GM10248 (cell line): ENCODE data around the gene ARHGAP22.
A peak's percentile ranks its signal among the peaks of the same experiment; 100 is the strongest.

Experiments used
- CTCF ChIA-PET: fragments of 300-600 bp; sonication (Branson Sonifier 250); formaldehyde crosslinking; extraction: SDS; loops from one replicate; lab custom pipeline; 2021; ENCODE audit warnings: antibody characterized with exemption; lab: Yijun Ruan, JAX
- POLR2A ChIA-PET: fragments of 350-650 bp; sonication (Branson Sonifier 250); formaldehyde crosslinking; extraction: SDS; loops from one replicate; lab custom pipeline; 2020; ENCODE audit warnings: antibody characterized with exemption; lab: Yijun Ruan, JAX
- DNase-seq: peaks from one replicate; pipeline ENCODE4 v3.0.0; 2012; ENCODE audit errors: extremely low spot score
- CTCF ChIP-seq: IDR thresholded peaks from 2 replicates; pipeline ENCODE4 v1.5.1; 2012; ENCODE audit warnings: mild to moderate bottlenecking, low read depth; ENCODE audit errors: extremely low read depth, missing control alignments, control extremely low read depth

Gene ARHGAP22

GRCh38 chr10:48460182-48460581 lies 144.7 kb downstream of the ARHGAP22 start:
- CTCF ChIA-PET = interaction anchor here (0.7 to 1.6 kb wide), 3 partner anchors 9 to 96 kb away, joined by 3 to 5 read pairs (median 4); no protein-coding TSS in a partner anchor
- POLR2A ChIA-PET = no interaction called here
- DNase-seq = no peak
- no peak for TF ChIP-seq CTCF

GRCh38 chr10:48459270-48460150 lies 145.4 kb downstream of the ARHGAP22 start:
- POLR2A ChIA-PET = no interaction called here
- CTCF ChIA-PET = interaction anchor here (0.7 to 1.6 kb wide), 6 partner anchors 10 to 197 kb away, joined by 3 to 5 read pairs (median 4); no protein-coding TSS in a partner anchor

GRCh38 chr10:48458662-48459048 lies 146.2 kb downstream of the ARHGAP22 start:
- POLR2A ChIA-PET = no interaction called here
- CTCF ChIA-PET = interaction anchor here (1.1 to 1.4 kb wide), 3 partner anchors 11 to 198 kb away, joined by 3 to 4 read pairs (median 4); no protein-coding TSS in a partner anchor
- TF ChIP-seq CTCF = no peak
- no peak for DNase-seq

More at GRCh38 chr10:48459270-48460150, 145.4 kb downstream of the ARHGAP22 start:
- TF ChIP-seq CTCF = no peak
- no peak for DNase-seq

GRCh38 chr10:48457949-48458661 lies 146.8 kb downstream of the ARHGAP22 start:
- no peak for DNase-seq
- POLR2A ChIA-PET = no interaction called here
- CTCF ChIA-PET = interaction anchor here (0.8 to 1.3 kb wide), 2 partner anchors 9 to 198 kb away, joined by 3 to 4 read pairs; no protein-coding TSS in a partner anchor
- no peak for TF ChIP-seq CTCF

GRCh38 chr10:48456808-48457761 lies 147.8 kb downstream of the ARHGAP22 start:
- ChIA-PET POLR2A (no interaction called here), CTCF (interaction anchor here (0.8 kb wide), 1 partner anchor 8 kb away, joined by 3 read pairs; no protein-coding TSS in a partner anchor)

More at GRCh38 chr10:48456808-48457761, 147.8 kb downstream of the ARHGAP22 start:
- TF ChIP-seq CTCF = no peak
- DNase-seq = peak; percentile 75
